Mucosa of rectum (tissue), 2 donors: ENCODE data around the gene GLRA3.

ENCODE experiments used
- H3K27ac ChIP-seq, 2 donors: one replicate each; pipeline ENCODE4 v1.7.0; 2013; ENCODE audit warnings: inconsistent platforms in 2 of 2, low read depth in 2 of 2, low read length in 2 of 2
- H3K27me3 ChIP-seq, 2 donors: one replicate each; pipeline ENCODE4 v1.7.0; 2013; ENCODE audit warnings: low read length in 2 of 2; ENCODE audit not compliant: control insufficient read depth in 2 of 2, insufficient read depth in 2 of 2
- H3K36me3 ChIP-seq, 2 donors: one replicate each; pipeline ENCODE4 v1.7.0; 2013; ENCODE audit warnings: low read length in 2 of 2; ENCODE audit not compliant: control insufficient read depth in 2 of 2, insufficient read depth in 2 of 2
- H3K4me1 ChIP-seq, 2 donors: one replicate each; pipeline ENCODE4 v1.7.0; 2013; ENCODE audit warnings: low read length in 2 of 2, mild to moderate bottlenecking in 1 of 2; ENCODE audit not compliant: control insufficient read depth in 2 of 2, insufficient read depth in 2 of 2
- H3K4me3 ChIP-seq, 2 donors: one replicate each; pipeline ENCODE4 v1.7.0; 2013; ENCODE audit warnings: low read length in 2 of 2
- H3K9ac ChIP-seq, 2 donors: one replicate each; pipeline ENCODE4 v1.7.0; 2013; ENCODE audit warnings: low read length in 2 of 2, low read depth in 1 of 2, mild to moderate bottlenecking in 1 of 2
- H3K9me3 ChIP-seq, 2 donors: one replicate each; pipeline ENCODE4 v1.7.0; 2013; ENCODE audit warnings: low read length in 2 of 2; ENCODE audit not compliant: control insufficient read depth in 2 of 2
- donor health status: healthy.
- donor health status: Normal muscosa, but diverticular disease.

GLRA3 gene

GRCh38 chr4:174860588-174860987 is 31.5 kb upstream of the GLRA3 start:
- Histone ChIP-seq H3K36me3 (no peaks in the 10 kb centered on the region), H3K9me3 (peaks cover 0 to 6% of the 10 kb centered on the region in 2 donors), H3K4me1 (no peaks in the 10 kb centered on the region), H3K27ac (no peak overlapping the region), H3K9ac (no peak overlapping the region), H3K27me3 (no peaks in the 10 kb centered on the region), H3K4me3 (no peak overlapping the region)

DNA sequence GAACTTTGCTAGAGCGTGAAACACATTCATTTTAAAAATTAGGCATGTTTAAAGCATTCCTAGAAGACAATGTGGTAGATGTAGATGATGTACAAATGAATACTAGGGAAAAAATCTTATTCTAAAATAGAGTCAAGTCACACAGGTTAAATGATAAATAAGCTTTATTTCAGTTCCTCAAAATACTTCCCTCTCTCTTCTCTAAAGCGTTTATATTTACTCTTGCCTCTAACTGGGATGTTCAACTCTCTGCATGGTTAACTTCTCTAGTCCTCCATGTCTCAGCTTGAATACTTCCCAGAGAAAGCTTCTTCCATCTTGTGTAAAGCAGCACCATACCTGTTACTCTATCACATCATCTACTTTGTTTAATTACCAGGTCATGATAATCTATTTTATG is 30.9 kb upstream of the GLRA3 start:
- no peaks in the 10 kb centered on the region for H3K36me3 ChIP-seq
- H3K9ac ChIP-seq, result no peak overlapping the region
- H3K9me3 ChIP-seq, result peaks cover 0 to 2% of the 10 kb centered on the region in 2 donors
- H3K4me3 ChIP-seq, result no peak overlapping the region
- no peak overlapping the region for H3K27ac ChIP-seq
- H3K27me3 ChIP-seq, result no peaks in the 10 kb centered on the region
- no peaks in the 10 kb centered on the region for H3K4me1 ChIP-seq

DNA sequence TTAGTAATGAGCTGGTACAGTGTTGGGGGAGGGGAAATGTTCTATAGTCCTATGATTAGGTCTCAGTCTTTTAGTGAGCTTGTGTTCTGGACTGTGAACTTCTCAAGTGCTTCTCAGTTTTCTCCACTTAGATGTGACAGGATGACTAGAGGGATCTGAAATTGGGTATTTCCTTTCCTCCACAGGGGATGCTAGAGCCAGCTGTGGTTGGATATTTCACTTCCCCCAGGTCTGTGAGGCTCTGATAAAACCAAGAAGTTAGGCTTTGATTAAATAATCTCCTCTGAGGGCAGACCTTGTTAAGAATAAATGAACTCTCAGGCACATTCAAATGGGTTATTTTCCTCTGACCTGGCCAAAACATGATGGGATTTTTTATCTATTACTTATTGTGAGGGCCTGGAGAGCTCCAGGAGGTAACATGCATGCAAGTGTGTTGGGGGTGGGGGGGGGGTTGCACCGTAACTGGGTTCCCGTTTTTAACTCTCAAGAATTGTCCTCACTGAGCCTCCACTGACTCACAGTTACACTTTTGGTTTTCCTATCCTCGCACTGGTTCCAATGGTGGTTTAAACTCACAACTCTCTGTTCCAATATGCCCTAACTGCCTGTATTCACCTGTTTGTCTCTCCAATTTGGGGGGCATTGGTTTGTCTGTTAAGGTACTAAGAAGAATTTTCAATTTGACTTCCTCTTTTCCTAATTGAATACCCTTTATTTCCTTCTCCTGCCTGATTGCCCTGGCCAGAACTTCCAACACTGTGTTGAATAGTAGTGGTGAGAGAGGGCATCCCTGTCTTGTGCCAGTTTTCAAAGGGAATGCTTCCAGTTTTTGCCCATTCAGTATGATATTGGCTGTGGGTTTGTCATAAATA is 28.1 kb upstream of the GLRA3 start:
- no peaks in the 10 kb centered on the region for H3K4me1 ChIP-seq
- H3K36me3 ChIP-seq, result no peaks in the 10 kb centered on the region
- peaks cover 0 to 2% of the 10 kb centered on the region in 2 donors for H3K9me3 ChIP-seq
- no peak overlapping the region for H3K4me3 ChIP-seq
- H3K27ac ChIP-seq, result no peak overlapping the region
- H3K9ac ChIP-seq, result no peak overlapping the region
- H3K27me3 ChIP-seq, result no peaks in the 10 kb centered on the region

- H3K36me3 ChIP-seq, result no peaks in the 10 kb centered on the region
- H3K4me3 ChIP-seq, result no peak overlapping the region
- H3K9ac ChIP-seq, result no peak overlapping the region
- no peaks in the 10 kb centered on the region for H3K4me1 ChIP-seq
- no peaks in the 10 kb centered on the region for H3K9me3 ChIP-seq
- no peaks in the 10 kb centered on the region for H3K27me3 ChIP-seq
- H3K27ac ChIP-seq, result no peak overlapping the region
Measured at GRCh38 chr4:174855050-174855449, 26.0 kb upstream of the GLRA3 start.

DNA sequence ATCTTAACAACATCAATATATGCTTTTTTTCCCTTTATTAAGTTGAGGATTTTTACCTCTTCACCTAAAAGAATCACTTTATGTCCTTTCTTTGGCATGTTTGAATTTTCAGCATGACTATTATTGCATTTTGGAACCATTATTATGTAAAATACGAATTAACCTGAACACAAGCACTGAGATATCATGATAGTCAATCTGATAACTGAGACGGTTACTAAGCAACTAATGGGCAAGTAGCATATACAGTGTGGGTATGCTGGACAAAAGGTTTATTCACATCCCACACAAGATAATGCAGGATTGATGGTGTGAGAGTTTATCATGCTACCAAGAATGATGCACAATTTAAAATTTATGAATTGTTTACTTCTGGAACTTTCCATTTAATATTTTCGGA is 24.6 kb upstream of the GLRA3 start:
- H3K4me1 ChIP-seq, result no peaks in the 10 kb centered on the region
- H3K9ac ChIP-seq, result no peak overlapping the region
- H3K36me3 ChIP-seq, result no peaks in the 10 kb centered on the region
- H3K27me3 ChIP-seq, result no peaks in the 10 kb centered on the region
- H3K4me3 ChIP-seq, result no peak overlapping the region
- no peak overlapping the region for H3K27ac ChIP-seq
- H3K9me3 ChIP-seq, result no peaks in the 10 kb centered on the region

GRCh38 chr4:174848596-174848995 is 19.5 kb upstream of the GLRA3 start:
- Histone ChIP-seq H3K4me3 (no peak overlapping the region), H3K36me3 (no peaks in the 10 kb centered on the region), H3K4me1 (no peaks in the 10 kb centered on the region), H3K27ac (no peak overlapping the region), H3K9me3 (no peaks in the 10 kb centered on the region), H3K9ac (no peak overlapping the region), H3K27me3 (no peaks in the 10 kb centered on the region)

GRCh38 chr4:174847801-174848427 is 18.9 kb upstream of the GLRA3 start:
- Histone ChIP-seq H3K4me1 (no peaks in the 10 kb centered on the region), H3K27ac (no peak overlapping the region), H3K9ac (no peak overlapping the region), H3K9me3 (peaks cover 0 to 4% of the 10 kb centered on the region in 2 donors), H3K4me3 (no peak overlapping the region), H3K36me3 (no peaks in the 10 kb centered on the region), H3K27me3 (no peaks in the 10 kb centered on the region)

GRCh38 chr4:174835536-174835935 is 6.5 kb upstream of the GLRA3 start:
- Histone ChIP-seq H3K4me3 (no peak overlapping the region), H3K4me1 (no peaks in the 10 kb centered on the region), H3K27ac (no peak overlapping the region), H3K27me3 (no peaks in the 10 kb centered on the region), H3K36me3 (no peaks in the 10 kb centered on the region), H3K9me3 (no peaks in the 10 kb centered on the region), H3K9ac (no peak overlapping the region)

GRCh38 chr4:174834477-174834876 is 5.4 kb upstream of the GLRA3 start:
- Histone ChIP-seq H3K9ac (no peak overlapping the region), H3K27ac (no peak overlapping the region), H3K4me3 (no peak overlapping the region), H3K36me3 (no peaks in the 10 kb centered on the region), H3K9me3 (no peaks in the 10 kb centered on the region), H3K4me1 (no peaks in the 10 kb centered on the region), H3K27me3 (no peaks in the 10 kb centered on the region)

- Histone ChIP-seq H3K27me3 (no peaks in the 10 kb centered on the region), H3K4me1 (no peaks in the 10 kb centered on the region), H3K27ac (no peak overlapping the region), H3K9ac (no peak overlapping the region), H3K9me3 (no peaks in the 10 kb centered on the region), H3K4me3 (no peak overlapping the region), H3K36me3 (no peaks in the 10 kb centered on the region)
Measured at GRCh38 chr4:174826660-174827059, 2.4 kb downstream of the GLRA3 start.
